Erythroblast (primary cell): Measurements from ENCODE around the gene ELANE.

Source experiments
- GATA1 ChIP-seq: IDR thresholded peaks from 2 replicates; pipeline ENCODE4 v1.6.1; 2011; ENCODE audit warnings: low read depth, mild to moderate bottlenecking, control low read depth, low read length, moderate library complexity
- POLR2A ChIP-seq: IDR thresholded peaks from 2 replicates; pipeline ENCODE4 v1.6.1; 2011; ENCODE audit warnings: mild to moderate bottlenecking, low read length

- TF ChIP-seq POLR2A (no peak), GATA1 (no peak)
Observed at GRCh38 chr19:812747-813218, 39.3 kb upstream of the ELANE start.
